GOT3 (cell line): ENCODE measurements around the gene KCTD19.

Experiments
- DNase-seq: peaks from one replicate; lab custom pipeline; 2025; ENCODE audit warnings: mixed read lengths; lab: John Stamatoyannopoulos, UW

KCTD19 gene

GRCh38 chr16:67258161-67258835 lies 68.2 kb downstream of the KCTD19 start:
- no peak for DNase-seq

GRCh38 chr16:67257486-67258160 lies 68.9 kb downstream of the KCTD19 start:
- DNase-seq: no peak

GRCh38 chr16:67256701-67257230 lies 69.8 kb downstream of the KCTD19 start:
- no peak for DNase-seq

GRCh38 chr16:67255553-67256221 lies 70.9 kb downstream of the KCTD19 start:
- no peak for DNase-seq

GRCh38 chr16:67254801-67255552 lies 71.6 kb downstream of the KCTD19 start:
- no peak for DNase-seq

GRCh38 chr16:67252609-67253497 lies 73.7 kb downstream of the KCTD19 start:
- no peak for DNase-seq

- no peak for DNase-seq
Observed at GRCh38 chr16:67250045-67250327, 76.6 kb downstream of the KCTD19 start.

GRCh38 chr16:67249178-67250044 lies 77.1 kb downstream of the KCTD19 start:
- no peak for DNase-seq

- no peak for DNase-seq
Observed at GRCh38 chr16:67248401-67249177, 78.0 kb downstream of the KCTD19 start, which contains the start of gene SLC9A5. Gene SLC9A5 (plus strand): TSS chr16:67248979. CDS start chr16:67249015, 36 bp downstream.

- DNase-seq: no peak
Observed at GRCh38 chr16:67248073-67248400, 78.5 kb downstream of the KCTD19 start.

- DNase-seq: peak; percentile 91
Observed at GRCh38 chr16:67247192-67248072, 79.1 kb downstream of the KCTD19 start, which contains the start of gene FHOD1. Gene FHOD1 (minus strand): TSS chr16:67247481. CDS start chr16:67247410, 71 bp downstream.

GRCh38 chr16:67246756-67247191 lies 79.8 kb downstream of the KCTD19 start:
- DNase-seq: no peak

GRCh38 chr16:67246081-67246755 lies 80.3 kb downstream of the KCTD19 start:
- peak; percentile 38 for DNase-seq

- no peak for DNase-seq
Observed at GRCh38 chr16:67245674-67246080, 80.9 kb downstream of the KCTD19 start.

GRCh38 chr16:67245186-67245585 lies 81.4 kb downstream of the KCTD19 start:
- DNase-seq: no peak

GRCh38 chr16:67244387-67245185 lies 82.0 kb downstream of the KCTD19 start:
- DNase-seq: peak; percentile 70

GRCh38 chr16:67243481-67243880 lies 83.1 kb downstream of the KCTD19 start:
- no peak for DNase-seq
